Colonic mucosa (tissue), 4 donors: Measurements from ENCODE around the gene PAK4. TPM values are rescaled to one million over a fixed set of nuclear protein-coding genes. Genes with fewer than 3 reads are reported as not detected.

ENCODE experiments used
- DNase-seq: peaks from one replicate; pipeline ENCODE4 v3.0.0-alpha.2; 2020
- H3K27ac ChIP-seq: fragments of 200-600 bp; one replicate; pipeline ENCODE4 v1.8.0; 2021
- H3K27me3 ChIP-seq: fragments of 200-600 bp; one replicate; pipeline ENCODE4 v1.8.0; 2021
- H3K36me3 ChIP-seq: fragments of 200-600 bp; one replicate; pipeline ENCODE4 v1.8.0; 2021
- H3K4me1 ChIP-seq: fragments of 200-600 bp; one replicate; pipeline ENCODE4 v1.8.0; 2021; ENCODE audit warnings: mild to moderate bottlenecking
- H3K4me3 ChIP-seq: fragments of 200-600 bp; one replicate; pipeline ENCODE4 v1.8.0; 2021
- H3K9ac ChIP-seq, 2 donors: one replicate each; pipeline ENCODE4 v1.7.0; 2013; ENCODE audit warnings: control low read depth in 2 of 2, low read depth in 2 of 2, low read length in 2 of 2
- H3K9me3 ChIP-seq: fragments of 200-600 bp; one replicate; pipeline ENCODE4 v1.8.0; 2021
- intact Hi-C: fragments of 100-400 bp; cut with DNase I; formaldehyde crosslinking; loops from one replicate; pipeline ENCODE4 v1.14.1; 2022
- total RNA-seq, 2 donors: library from RNA; stranded (reverse); fragmentation: NEBNext Ultra II Directional in 1 of 2; extraction: Animal tissue kit (Norgen Biotek cat#: 25700) in 1 of 2; gene quantifications; one replicate each; pipeline ENCODE4 v1.2.1, GENCODE V29; 2021
- TF ChIP-seq, protein P1 (sequence below): fragments of 200-600 bp; IDR thresholded peaks from one replicate; pipeline ENCODE4 v1.8.0; 2022; ENCODE audit warnings: antibody characterized with exemption, mild to moderate bottlenecking
- donor health status: healthy.
- donor health status: DM: no; HTN: no; CAD: no.
- donor health status: DM: no; HTN: no; CAD: no.

PAK4 gene
- total RNA-seq, 2 donors from 2014 or later, result 85.5 to 127 TPM

DNA sequence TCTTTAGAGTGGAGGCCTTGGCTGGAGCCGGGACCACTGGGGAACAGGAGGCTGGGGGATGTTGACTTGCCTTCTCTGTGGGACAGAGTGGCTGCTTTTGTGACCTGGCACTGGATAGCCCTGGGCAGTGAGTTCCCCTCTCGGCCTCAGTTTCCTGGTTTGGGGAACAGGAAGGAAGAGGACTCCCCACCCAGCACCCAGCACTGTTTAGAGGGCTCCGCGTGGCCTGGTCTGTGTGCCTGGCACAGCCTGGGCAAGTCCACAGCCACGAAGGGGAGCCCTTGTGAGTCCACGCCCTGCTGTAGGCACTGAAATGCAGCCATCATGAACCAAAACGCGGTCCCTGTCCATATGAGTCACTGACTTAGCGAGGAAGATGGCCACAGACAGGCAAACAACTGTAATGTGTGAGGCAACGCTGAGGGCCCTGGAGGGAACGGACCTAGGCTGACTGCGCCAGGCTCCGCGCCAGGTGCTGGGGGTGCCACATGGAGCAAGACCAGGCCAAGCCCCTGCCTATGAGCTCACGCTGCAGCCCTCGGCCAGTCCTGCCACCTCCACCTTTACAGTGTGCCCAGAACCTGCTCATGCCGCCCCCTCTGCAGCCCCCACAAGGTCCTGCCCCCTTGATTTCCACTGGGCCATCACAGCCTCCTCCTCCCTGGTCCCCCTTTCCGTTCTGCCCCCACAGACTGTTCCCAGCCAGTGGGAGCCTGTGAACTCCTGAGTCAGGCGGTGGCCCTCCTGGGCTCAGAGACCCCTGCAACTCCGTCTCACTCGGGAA, 35.5 kb downstream of the PAK4 start:
- DNase-seq, result no peak
- Histone ChIP-seq H3K9ac (no peak overlapping the region), H3K36me3 (no peaks in the 10 kb centered on the region), H3K27ac (no peak overlapping the region), H3K9me3 (no peaks in the 10 kb centered on the region), H3K27me3 (no peaks in the 10 kb centered on the region), H3K4me3 (no peak overlapping the region), H3K4me1 (peaks cover 9% of the 10 kb centered on the region)
- intact Hi-C loops, result no loop called here
- TF ChIP-seq, protein P1, sequence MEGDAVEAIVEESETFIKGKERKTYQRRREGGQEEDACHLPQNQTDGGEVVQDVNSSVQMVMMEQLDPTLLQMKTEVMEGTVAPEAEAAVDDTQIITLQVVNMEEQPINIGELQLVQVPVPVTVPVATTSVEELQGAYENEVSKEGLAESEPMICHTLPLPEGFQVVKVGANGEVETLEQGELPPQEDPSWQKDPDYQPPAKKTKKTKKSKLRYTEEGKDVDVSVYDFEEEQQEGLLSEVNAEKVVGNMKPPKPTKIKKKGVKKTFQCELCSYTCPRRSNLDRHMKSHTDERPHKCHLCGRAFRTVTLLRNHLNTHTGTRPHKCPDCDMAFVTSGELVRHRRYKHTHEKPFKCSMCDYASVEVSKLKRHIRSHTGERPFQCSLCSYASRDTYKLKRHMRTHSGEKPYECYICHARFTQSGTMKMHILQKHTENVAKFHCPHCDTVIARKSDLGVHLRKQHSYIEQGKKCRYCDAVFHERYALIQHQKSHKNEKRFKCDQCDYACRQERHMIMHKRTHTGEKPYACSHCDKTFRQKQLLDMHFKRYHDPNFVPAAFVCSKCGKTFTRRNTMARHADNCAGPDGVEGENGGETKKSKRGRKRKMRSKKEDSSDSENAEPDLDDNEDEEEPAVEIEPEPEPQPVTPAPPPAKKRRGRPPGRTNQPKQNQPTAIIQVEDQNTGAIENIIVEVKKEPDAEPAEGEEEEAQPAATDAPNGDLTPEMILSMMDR, result no peak

DNA sequence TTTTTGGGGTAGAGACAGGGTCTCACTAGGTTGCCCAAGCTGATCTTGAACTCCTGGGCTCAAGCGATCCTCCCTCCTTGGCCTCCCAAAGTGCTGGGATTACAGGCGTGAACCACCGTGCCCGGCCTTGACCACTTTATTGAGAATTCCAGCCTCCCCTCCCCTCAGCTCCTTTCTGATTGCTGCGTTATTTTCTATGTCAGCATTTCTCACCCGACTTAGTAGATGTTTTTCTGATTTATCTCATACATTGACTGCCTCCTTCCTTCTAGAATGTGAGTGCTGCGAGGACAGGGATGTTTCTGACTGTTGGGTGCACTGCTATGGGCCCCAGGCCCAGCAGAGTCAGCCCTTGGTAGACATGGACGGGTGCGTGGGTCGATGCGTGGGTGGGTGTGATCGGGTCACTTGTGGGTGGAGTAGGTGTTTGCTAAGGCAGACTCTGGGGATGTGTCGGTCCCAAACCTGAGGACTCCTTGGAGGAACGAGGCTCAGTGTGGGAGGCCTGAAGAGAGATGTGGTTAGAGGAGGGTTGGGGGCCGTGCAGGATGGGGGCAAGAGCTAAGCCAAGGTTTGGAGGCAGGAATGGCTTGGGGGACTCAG, 37.0 kb downstream of the PAK4 start:
- H3K27ac ChIP-seq, result no peak overlapping the region
- H3K9ac ChIP-seq, result no peak overlapping the region
- TF ChIP-seq, protein P1, result no peak
- H3K36me3 ChIP-seq, result no peaks in the 10 kb centered on the region
- intact Hi-C loops, result no loop called here
- DNase-seq, result no peak
- H3K9me3 ChIP-seq, result no peaks in the 10 kb centered on the region
- H3K4me1 ChIP-seq, result peaks cover 10% of the 10 kb centered on the region
- no peaks in the 10 kb centered on the region for H3K27me3 ChIP-seq
- H3K4me3 ChIP-seq, result no peak overlapping the region

DNA sequence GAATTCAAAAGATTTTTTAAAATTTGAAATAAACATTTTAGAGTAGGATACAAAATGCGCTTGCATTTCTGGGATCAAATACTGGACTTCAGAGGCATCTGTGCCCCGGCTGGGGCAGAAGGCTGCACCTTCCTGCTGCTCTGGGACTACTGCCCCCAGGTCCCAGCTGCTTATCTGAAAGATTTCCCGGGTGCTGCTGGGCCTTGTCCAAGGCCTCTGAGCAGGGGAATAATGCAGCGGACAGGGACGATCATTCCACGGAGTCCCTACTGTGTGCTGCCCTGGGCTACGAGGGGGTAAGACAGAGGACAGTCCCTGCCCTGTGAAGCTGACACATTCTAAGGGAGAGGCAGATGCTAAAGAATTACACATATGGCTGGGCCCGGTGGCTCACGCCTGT, 38.0 kb downstream of the PAK4 start:
- TF ChIP-seq, protein P1, result no peak
- Histone ChIP-seq H3K9ac (no peak overlapping the region), H3K36me3 (no peaks in the 10 kb centered on the region), H3K4me3 (no peak overlapping the region), H3K27ac (no peak overlapping the region), H3K9me3 (no peaks in the 10 kb centered on the region), H3K4me1 (peaks cover 10% of the 10 kb centered on the region), H3K27me3 (no peaks in the 10 kb centered on the region)
- DNase-seq, result no peak
- intact Hi-C loops, result no loop called here

DNA sequence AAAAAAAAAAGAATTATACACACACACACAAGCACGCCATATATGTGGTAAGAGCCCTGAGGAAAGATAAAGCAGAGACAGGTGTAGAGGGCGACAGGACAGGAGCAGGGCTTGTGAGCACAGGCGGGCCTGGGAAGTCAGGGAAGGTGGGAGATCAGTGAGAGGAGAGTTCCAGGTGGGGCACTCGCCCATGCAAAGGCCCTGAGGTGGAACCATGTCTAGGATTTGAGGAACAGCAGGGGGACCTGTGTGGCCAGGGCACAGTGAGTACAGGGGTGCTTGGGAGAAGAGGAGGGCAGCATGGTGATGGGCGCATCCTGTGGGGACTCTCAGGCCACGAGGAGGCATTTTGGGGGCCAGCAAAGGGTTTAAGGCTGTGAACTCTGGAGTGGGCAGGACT, 38.7 kb downstream of the PAK4 start:
- no peak for DNase-seq
- Histone ChIP-seq H3K27me3 (no peaks in the 10 kb centered on the region), H3K36me3 (no peaks in the 10 kb centered on the region), H3K4me1 (peaks cover 10% of the 10 kb centered on the region), H3K27ac (no peak overlapping the region), H3K9ac (no peak overlapping the region), H3K9me3 (no peaks in the 10 kb centered on the region), H3K4me3 (no peak overlapping the region)
- intact Hi-C loops, result no loop called here
- TF ChIP-seq, protein P1, result no peak

DNA sequence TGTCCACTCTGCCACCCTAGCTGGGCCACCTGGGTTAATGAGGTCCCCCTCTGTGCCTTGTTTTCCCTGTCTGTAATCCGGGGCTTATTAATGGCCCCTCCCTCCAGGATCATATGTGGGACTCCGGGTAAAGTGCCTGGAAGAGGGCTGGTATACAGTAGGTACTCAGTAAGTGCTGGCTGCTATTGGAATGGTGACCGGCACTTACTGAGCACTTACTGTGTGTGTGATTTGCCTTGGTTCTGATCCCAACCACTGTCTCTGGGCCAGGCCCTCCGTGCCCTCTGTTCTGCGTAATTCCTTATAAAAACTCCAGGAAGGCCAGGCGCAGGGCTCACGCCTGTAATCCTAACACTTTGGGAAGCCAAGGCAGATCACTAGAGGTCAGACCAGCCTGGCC, 40.3 kb downstream of the PAK4 start:
- peaks cover 10% of the 10 kb centered on the region for H3K4me1 ChIP-seq
- no peaks in the 10 kb centered on the region for H3K27me3 ChIP-seq
- H3K4me3 ChIP-seq, result no peak overlapping the region
- no peak overlapping the region for H3K9ac ChIP-seq
- TF ChIP-seq, protein P1, result no peak
- intact Hi-C loops, result no loop called here
- peaks cover 5% of the 10 kb centered on the region for H3K36me3 ChIP-seq
- no peak for DNase-seq
- H3K27ac ChIP-seq, result no peak overlapping the region
- no peaks in the 10 kb centered on the region for H3K9me3 ChIP-seq
